PFSK-1 (cell line): ENCODE results near the gene STXBP5L.

Source experiments
- POLR2AphosphoS5 ChIP-seq: IDR thresholded peaks from 2 replicates; pipeline ENCODE4 v1.6.1; 2012; ENCODE audit warnings: low read depth, mild to moderate bottlenecking, control low read depth, low read length, moderate library complexity
- SIN3A ChIP-seq: IDR thresholded peaks from 2 replicates; pipeline ENCODE4 v1.6.1; 2012; ENCODE audit warnings: mild to moderate bottlenecking, low read length, moderate library complexity, borderline replicate concordance; ENCODE audit not compliant: insufficient read depth
- TAF1 ChIP-seq: IDR thresholded peaks from 2 replicates; pipeline ENCODE4 v1.6.1; 2012; ENCODE audit warnings: low read length, control low read depth, borderline replicate concordance; ENCODE audit not compliant: insufficient read depth

DNA sequence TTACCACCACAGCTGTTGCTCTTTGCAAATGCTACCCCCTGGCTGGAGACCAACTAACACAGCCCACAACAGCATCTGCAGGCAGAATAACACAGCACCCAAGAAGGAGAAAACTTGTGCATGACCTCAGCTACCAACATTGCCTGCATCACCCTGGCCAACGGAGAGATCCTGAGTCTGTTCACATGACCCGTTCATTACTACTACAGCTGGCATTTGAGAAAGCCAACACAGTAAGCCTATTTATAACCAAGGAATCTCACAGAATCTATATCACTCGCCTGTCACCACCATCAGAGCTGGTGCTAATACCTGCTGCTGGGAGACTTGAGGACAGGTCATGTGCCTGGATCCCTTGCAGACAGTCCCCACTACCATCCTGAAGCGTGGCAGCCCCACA is 422.6 kb downstream of the STXBP5L start:
- TF ChIP-seq TAF1: no peak
- no peak for TF ChIP-seq SIN3A
- no peak for TF ChIP-seq POLR2AphosphoS5
